A549 (cell line): ENCODE results near the gene UFSP1. TPM values are rescaled to one million over a fixed set of nuclear protein-coding genes. Genes with fewer than 3 reads are reported as not detected.

Experiments
- ATAC-seq, 2 experiments: fragments of 200-7000 bp in 1 of 2; fragments of >200 bp in 1 of 2; cut with Nextera tagmentation in 1 of 2; cut with Tn5 transposase in 1 of 2; 3 replicates each; pipeline versions ENCODE4 v1.8.0 to v1.9.1; 2018 to 2020; ENCODE audit warnings: mild to moderate bottlenecking in 1 of 2, moderate library complexity in 1 of 2
- CTCF ChIA-PET: fragments of 300-600 bp; sonication (Branson Sonifier 250); formaldehyde crosslinking; extraction: SDS; loops from one replicate; lab custom pipeline; 2021; ENCODE audit warnings: antibody characterized with exemption, inconsistent platforms; lab: Yijun Ruan, JAX
- POLR2A ChIA-PET: fragments of 350-600 bp; formaldehyde crosslinking; extraction: SDS; loops from one replicate; lab custom pipeline; 2021; ENCODE audit warnings: antibody characterized with exemption, inconsistent platforms; lab: Yijun Ruan, JAX
- DNase-seq, 2 experiments: peaks; one replicate each; pipeline versions ENCODE4 v3.0.0 to v3.0.0-alpha.2; 2011 to 2016; ENCODE audit warnings: low read depth in 1 of 2, low spot score in 1 of 2
- FAIRE-seq: peaks from 2 replicates; lab custom pipeline; 2011; peaks lifted over from hg19 to GRCh38; lab: Jason Lieb, UNC
- H3K27ac ChIP-seq, 2 experiments: fragments of >200 bp; sonication (Bioruptor Twin); formaldehyde crosslinking; 3 replicates each; pipeline ENCODE4 v1.5.1; 2016 to 2017
- H3K4me1 ChIP-seq: fragments of >200 bp; sonication (Bioruptor Twin); formaldehyde crosslinking; 3 replicates; pipeline ENCODE4 v1.6.1; 2016
- H3K4me2 ChIP-seq: fragments of >200 bp; sonication (Bioruptor Twin); formaldehyde crosslinking; 3 replicates; pipeline ENCODE4 v1.6.1; 2016
- H3K4me3 ChIP-seq: fragments of >200 bp; sonication (Bioruptor Twin); formaldehyde crosslinking; 3 replicates; pipeline ENCODE4 v1.5.1; 2016
- H3K9me3 ChIP-seq: fragments of >200 bp; sonication (Bioruptor Twin); formaldehyde crosslinking; 3 replicates; pipeline ENCODE4 v1.6.1; 2016
- BHLHE40 ChIP-seq: IDR thresholded peaks from 2 replicates; pipeline ENCODE4 v1.6.1; 2012; ENCODE audit warnings: low read depth, low read length, inconsistent platforms
- CBX8 ChIP-seq: fragments of 200-600 bp; sonication (generic); IDR thresholded peaks from 2 replicates; pipeline ENCODE4 v1.6.1; 2016
- CEBPB ChIP-seq, 2 experiments: fragments of >200 bp in 1 of 2; sonication (Bioruptor Twin) in 1 of 2; formaldehyde crosslinking in 1 of 2; IDR thresholded peaks; 2 replicates each; pipeline ENCODE4 v1.6.1; 2012 to 2016
- EHF ChIP-seq: fragments of 250-450 bp; sonication (Bioruptor Pico); IDR thresholded peaks from 2 replicates; pipeline ENCODE4 v1.5.0; 2020; ENCODE audit warnings: mild to moderate bottlenecking
- EP300 ChIP-seq, 2 experiments: fragments of >200 bp; sonication (Bioruptor Twin); formaldehyde crosslinking; IDR thresholded peaks; 2 replicates in 1 of 2; 3 replicates in 1 of 2; pipeline ENCODE4 v1.6.1; 2016 to 2017
- ESRRA ChIP-seq: fragments of 150-350 bp; IDR thresholded peaks from 2 replicates; pipeline ENCODE4 v1.6.1; 2014; ENCODE audit warnings: mild to moderate bottlenecking, low read length, borderline replicate concordance
- FOSB ChIP-seq: fragments of 250-450 bp; sonication (Bioruptor Pico); IDR thresholded peaks from 2 replicates; pipeline ENCODE4 v1.5.0; 2020; ENCODE audit warnings: mild to moderate bottlenecking, moderate library complexity
- FOSL2 ChIP-seq, 2 experiments: fragments of 450-650 bp in 1 of 2; fragments of >200 bp in 1 of 2; sonication (Bioruptor Twin) in 1 of 2; formaldehyde crosslinking; IDR thresholded peaks; 2 replicates each; pipeline versions ENCODE4 v1.5.0 to v1.6.1; 2016 to 2020; ENCODE audit warnings: mild to moderate bottlenecking in 1 of 2, moderate library complexity in 1 of 2
- HMGXB4 ChIP-seq: fragments of 250-450 bp; sonication (Bioruptor Pico); IDR thresholded peaks from 2 replicates; pipeline ENCODE4 v1.5.0; 2021; ENCODE audit warnings: mild to moderate bottlenecking, moderate library complexity, borderline replicate concordance
- HOXB5 ChIP-seq: fragments of 250-450 bp; sonication (Bioruptor Pico); IDR thresholded peaks from 2 replicates; pipeline ENCODE4 v1.5.0; 2020; ENCODE audit warnings: mild to moderate bottlenecking, moderate library complexity
- KDM1A ChIP-seq: fragments of 200-600 bp; sonication (generic); IDR thresholded peaks from 2 replicates; pipeline ENCODE4 v1.6.1; 2016; ENCODE audit warnings: low read depth, mild to moderate bottlenecking
- KDM5A ChIP-seq: fragments of 200-600 bp; sonication (generic); IDR thresholded peaks from 2 replicates; pipeline ENCODE4 v1.6.1; 2016; ENCODE audit warnings: antibody characterized with exemption, mild to moderate bottlenecking
- MAZ ChIP-seq: fragments of 150-350 bp; IDR thresholded peaks from 2 replicates; pipeline ENCODE4 v1.6.1; 2014; ENCODE audit warnings: antibody characterized with exemption, low read depth, low read length, borderline replicate concordance
- NFE2L2 ChIP-seq: fragments of 150-350 bp; conservative IDR thresholded peaks from 2 replicates; pipeline ENCODE4 v1.6.1; 2014; ENCODE audit warnings: low read length
- RAD21 ChIP-seq, 2 experiments: fragments of >200 bp in 1 of 2; sonication (Bioruptor Twin) in 1 of 2; formaldehyde crosslinking in 1 of 2; IDR thresholded peaks in 1 of 2; conservative IDR thresholded peaks in 1 of 2; 2 replicates in 1 of 2; 3 replicates in 1 of 2; pipeline ENCODE4 v1.6.1; 2012 to 2018; ENCODE audit warnings: inconsistent platforms in 1 of 2
- TFCP2L1 ChIP-seq: fragments of 250-450 bp; sonication (Bioruptor Pico); IDR thresholded peaks from 2 replicates; pipeline ENCODE4 v1.5.0; 2021; ENCODE audit warnings: mild to moderate bottlenecking
- TP53 ChIP-seq: fragments of 250-450 bp; sonication (Bioruptor Pico); IDR thresholded peaks from 2 replicates; pipeline ENCODE4 v1.5.0; 2021; ENCODE audit warnings: mild to moderate bottlenecking, moderate library complexity
- ZNF302 ChIP-seq: fragments of 250-450 bp; sonication (Bioruptor Pico); IDR thresholded peaks from 2 replicates; pipeline ENCODE4 v1.9.0; 2021; ENCODE audit warnings: inconsistent platforms, mild to moderate bottlenecking, moderate library complexity
- WGBS: methylation state at CpG from one replicate; pipeline ENCODE4 v1.1.6; 2017; ENCODE audit errors: missing lambda C conversion rate; 5-methylcytosine and 5-hydroxymethylcytosine counted together
- polyA plus RNA-seq, 4 experiments: library from polyadenylated mRNA; depleted of rRNA in 3 of 4; stranded (reverse); fragments of >200 nt; fragmentation: RNase III in 1 of 4; extraction: RNeasy Plus Mini Kit Qiagen cat#74134 plus additional on column Dnase treatment in 1 of 4; gene quantifications; 2 replicates in 3 of 4; 3 replicates in 1 of 4; pipeline ENCODE4 v1.2.3, GENCODE V29; 2011 to 2017
- TF ChIP-seq, protein P1 (sequence below): fragments of 250-450 bp; sonication (Bioruptor Pico); IDR thresholded peaks from 2 replicates; pipeline ENCODE4 v1.5.0; 2020; ENCODE audit warnings: low read depth, mild to moderate bottlenecking, moderate library complexity
- TF ChIP-seq, protein P2 (sequence below): fragments of >200 bp; sonication (Bioruptor Twin); formaldehyde crosslinking; IDR thresholded peaks from 3 replicates; pipeline ENCODE4 v1.5.1; 2016
- TF ChIP-seq, protein P3 (sequence below): fragments of >200 bp; sonication (Bioruptor Twin); formaldehyde crosslinking; IDR thresholded peaks from 2 replicates; pipeline ENCODE4 v1.6.1; 2016

The UFSP1 gene
- polyA plus RNA-seq, 2 of the 4 experiments (the other 2 are of a cell fraction) = 1.9 to 6.9 TPM

GRCh38 chr7:100901921-100902332 lies 12.4 kb upstream of the UFSP1 start:
- TF ChIP-seq, protein P1, sequence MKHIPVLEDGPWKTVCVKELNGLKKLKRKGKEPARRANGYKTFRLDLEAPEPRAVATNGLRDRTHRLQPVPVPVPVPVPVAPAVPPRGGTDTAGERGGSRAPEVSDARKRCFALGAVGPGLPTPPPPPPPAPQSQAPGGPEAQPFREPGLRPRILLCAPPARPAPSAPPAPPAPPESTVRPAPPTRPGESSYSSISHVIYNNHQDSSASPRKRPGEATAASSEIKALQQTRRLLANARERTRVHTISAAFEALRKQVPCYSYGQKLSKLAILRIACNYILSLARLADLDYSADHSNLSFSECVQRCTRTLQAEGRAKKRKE (CRISPR knock-in tag) = no peak
- TF ChIP-seq KDM1A (no peak), TP53 (CRISPR knock-in tag) (no peak), MAZ (no peak), EHF (CRISPR knock-in tag) (no peak), FOSL2 (IDR thresholded peaks at IDR 0.05) (no peak), FOSL2 (CRISPR knock-in tag; IDR thresholded peaks at IDR 0.05) (no peak), NFE2L2 (no peak), CEBPB (IDR thresholded peaks at IDR 0.05) (no peak), EP300 (IDR thresholded peaks at IDR 0.05) (no peak), HOXB5 (CRISPR knock-in tag) (no peak), RAD21 (conservative IDR thresholded peaks at IDR 0.05 in 1 of 2, IDR thresholded peaks at IDR 0.05 in 1 of 2) (no peak), FOSB (CRISPR knock-in tag) (no peak)
- TF ChIP-seq, protein P2, sequence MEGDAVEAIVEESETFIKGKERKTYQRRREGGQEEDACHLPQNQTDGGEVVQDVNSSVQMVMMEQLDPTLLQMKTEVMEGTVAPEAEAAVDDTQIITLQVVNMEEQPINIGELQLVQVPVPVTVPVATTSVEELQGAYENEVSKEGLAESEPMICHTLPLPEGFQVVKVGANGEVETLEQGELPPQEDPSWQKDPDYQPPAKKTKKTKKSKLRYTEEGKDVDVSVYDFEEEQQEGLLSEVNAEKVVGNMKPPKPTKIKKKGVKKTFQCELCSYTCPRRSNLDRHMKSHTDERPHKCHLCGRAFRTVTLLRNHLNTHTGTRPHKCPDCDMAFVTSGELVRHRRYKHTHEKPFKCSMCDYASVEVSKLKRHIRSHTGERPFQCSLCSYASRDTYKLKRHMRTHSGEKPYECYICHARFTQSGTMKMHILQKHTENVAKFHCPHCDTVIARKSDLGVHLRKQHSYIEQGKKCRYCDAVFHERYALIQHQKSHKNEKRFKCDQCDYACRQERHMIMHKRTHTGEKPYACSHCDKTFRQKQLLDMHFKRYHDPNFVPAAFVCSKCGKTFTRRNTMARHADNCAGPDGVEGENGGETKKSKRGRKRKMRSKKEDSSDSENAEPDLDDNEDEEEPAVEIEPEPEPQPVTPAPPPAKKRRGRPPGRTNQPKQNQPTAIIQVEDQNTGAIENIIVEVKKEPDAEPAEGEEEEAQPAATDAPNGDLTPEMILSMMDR = no peak
- TF ChIP-seq, protein P3, sequence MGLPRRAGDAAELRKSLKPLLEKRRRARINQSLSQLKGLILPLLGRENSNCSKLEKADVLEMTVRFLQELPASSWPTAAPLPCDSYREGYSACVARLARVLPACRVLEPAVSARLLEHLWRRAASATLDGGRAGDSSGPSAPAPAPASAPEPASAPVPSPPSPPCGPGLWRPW = no peak
- TF ChIP-seq, all 56 proteins: peak for 0
- CTCF ChIA-PET = interaction anchor here (0.8 to 7.3 kb wide), 8 partner anchors 10 to 381 kb away, joined by 3 to 45 read pairs (median 3); no protein-coding TSS in a partner anchor
- H3K4me3 ChIP-seq = no peak overlapping the region

GRCh38 chr7:100900978-100901377 lies 11.5 kb upstream of the UFSP1 start:
- no peak for DNase-seq
- ChIA-PET POLR2A (interaction anchor here (0.8 kb wide), 1 partner anchor 11 kb away, joined by 3 read pairs; the partner anchor contains the start of gene UFSP1), CTCF (interaction anchor here (0.7 to 7.3 kb wide), 8 partner anchors 11 to 382 kb away, joined by 3 to 45 read pairs (median 4); no protein-coding TSS in a partner anchor)
- no peaks in the 10 kb centered on the region for H3K9me3 ChIP-seq
- H3K4me3 ChIP-seq = no peak overlapping the region
- ATAC-seq = no peak
- 30% methylated on average over 2 of the region's 2 CpGs for WGBS
- H3K27ac ChIP-seq = no peak overlapping the region
- no peak for FAIRE-seq
- TF ChIP-seq TFCP2L1 (CRISPR knock-in tag) (no peak), HMGXB4 (CRISPR knock-in tag) (no peak), KDM5A (no peak), ZNF302 (CRISPR knock-in tag) (no peak), ESRRA (no peak), BHLHE40 (no peak), FOSL2 (IDR thresholded peaks at IDR 0.05) (no peak), FOSL2 (CRISPR knock-in tag; IDR thresholded peaks at IDR 0.05) (no peak), CBX8 (no peak), KDM1A (no peak)
- TF ChIP-seq, all 56 proteins: peak for 0
- H3K4me2 ChIP-seq = no peak overlapping the region
- H3K4me1 ChIP-seq = peaks cover 8% of the 10 kb centered on the region; the same call in 2 of the 3 replicates

More at GRCh38 chr7:100901921-100902332, 12.4 kb upstream of the UFSP1 start:
- no peaks in the 10 kb centered on the region; the same call in 2 of the 3 replicates for H3K9me3 ChIP-seq
- H3K27ac ChIP-seq = no peak overlapping the region
- H3K4me2 ChIP-seq = no peak overlapping the region
- FAIRE-seq (no peak), DNase-seq (no peak), ATAC-seq (no peak)
- H3K4me1 ChIP-seq = no peaks in the 10 kb centered on the region
- 63% methylated on average over 5 of the region's 5 CpGs for WGBS
- POLR2A ChIA-PET = interaction anchor here (0.7 kb wide), 1 partner anchor 63 kb away, joined by 5 read pairs; no protein-coding TSS in a partner anchor
